Type B pancreatic cell (in vitro differentiated cells): ENCODE measurements around the gene PARVB. TPM values are rescaled to one million over a fixed set of nuclear protein-coding genes. Genes with fewer than 3 reads are reported as not detected.

ENCODE experiments used
- DNase-seq: peaks from one replicate; pipeline ENCODE4 v3.0.0; 2021; ENCODE audit warnings: mixed read lengths; ENCODE audit not compliant: unreplicated experiment; ENCODE audit errors: extremely low spot score
- H3K27ac Mint-ChIP-seq: 2 replicates; pipeline ENCODE4 v1.8.0; 2021; ENCODE audit warnings: mild to moderate bottlenecking, mixed read lengths
- H3K27me3 Mint-ChIP-seq: 2 replicates; pipeline ENCODE4 v1.8.0; 2021; ENCODE audit warnings: mixed read lengths
- H3K36me3 Mint-ChIP-seq: 2 replicates; pipeline ENCODE4 v1.8.0; 2021; ENCODE audit warnings: mixed read lengths
- H3K4me1 Mint-ChIP-seq: one replicate; pipeline ENCODE4 v1.8.0; 2021; ENCODE audit warnings: mixed read lengths; ENCODE audit not compliant: unreplicated experiment
- H3K4me3 Mint-ChIP-seq: 2 replicates; pipeline ENCODE4 v1.8.0; 2021; ENCODE audit warnings: mild to moderate bottlenecking, mixed read lengths
- H3K9me3 Mint-ChIP-seq: 2 replicates; pipeline ENCODE4 v1.8.0; 2021; ENCODE audit warnings: mixed read lengths
- CTCF ChIP-seq: fragments of 200-600 bp; sonication (generic); conservative IDR thresholded peaks from 2 replicates; pipeline ENCODE4 v1.5.0; 2021; ENCODE audit warnings: antibody characterized with exemption, mild to moderate bottlenecking
- total RNA-seq: library from RNA; stranded (reverse); gene quantifications from 2 replicates; pipeline ENCODE4 v1.2.1, GENCODE V29; 2021; ENCODE audit warnings: low replicate concordance

PARVB gene
- total RNA-seq, 1 donor from 2014 or later = 15.9 TPM

DNA sequence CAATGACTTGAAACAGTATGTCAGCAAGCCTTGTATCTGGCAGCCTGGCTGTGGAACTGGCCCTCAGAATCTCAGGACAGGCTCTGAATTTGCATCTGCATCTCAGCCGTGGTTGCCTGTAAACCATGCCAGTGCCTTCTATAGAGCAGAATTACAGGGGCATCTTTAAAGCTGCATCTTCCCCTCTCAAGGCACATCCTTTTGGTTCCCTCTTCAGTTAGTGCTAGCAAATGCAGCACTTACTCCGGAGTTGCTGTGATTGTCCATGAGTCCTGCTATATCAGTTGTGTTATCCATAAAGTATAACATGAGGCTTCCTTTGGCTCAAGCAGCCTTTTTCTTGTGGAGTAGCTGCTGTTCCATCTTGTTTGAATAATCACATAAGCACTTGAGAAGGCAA lies 102.7 kb downstream of the PARVB start:
- DNase-seq = no peak
- no peaks in the 10 kb centered on the region for H3K4me1 Mint-ChIP-seq

DNA sequence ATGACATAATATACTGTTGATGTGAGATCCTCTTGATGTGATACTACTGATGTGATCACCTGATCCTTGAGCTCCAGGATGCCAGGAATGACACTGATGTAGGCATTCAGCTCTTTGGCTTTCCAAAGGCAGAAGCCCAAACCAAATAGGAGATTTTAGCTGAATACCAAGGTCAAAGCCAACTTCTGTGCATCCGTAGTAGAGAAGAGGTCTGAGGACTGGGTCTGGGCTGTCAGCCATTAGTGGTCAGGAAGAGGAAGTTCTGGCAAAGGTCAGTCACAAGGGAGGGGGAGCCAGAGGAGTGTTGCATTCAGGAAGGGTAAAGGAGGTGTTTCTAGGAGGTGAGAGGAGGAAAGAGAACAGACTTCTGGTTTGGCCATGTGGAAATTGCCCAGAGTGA lies 103.3 kb downstream of the PARVB start:
- Mint-ChIP-seq H3K36me3 (peaks cover 7% of the 10 kb centered on the region), H3K4me3 (no peak overlapping the region), H3K27ac (no peak overlapping the region), H3K4me1 (peaks cover under 1% of the 10 kb centered on the region), H3K27me3 (peaks cover 4% of the 10 kb centered on the region), H3K9me3 (peaks cover 8% of the 10 kb centered on the region)
- no peak for DNase-seq
- TF ChIP-seq CTCF = no peak

More for the DNA sequence above, 102.7 kb downstream of the PARVB start:
- Mint-ChIP-seq H3K36me3 (peaks cover 7% of the 10 kb centered on the region), H3K9me3 (peaks cover 8% of the 10 kb centered on the region), H3K27me3 (peaks cover 4% of the 10 kb centered on the region), H3K27ac (no peak overlapping the region), H3K4me3 (no peak overlapping the region)
- TF ChIP-seq CTCF = no peak

DNA sequence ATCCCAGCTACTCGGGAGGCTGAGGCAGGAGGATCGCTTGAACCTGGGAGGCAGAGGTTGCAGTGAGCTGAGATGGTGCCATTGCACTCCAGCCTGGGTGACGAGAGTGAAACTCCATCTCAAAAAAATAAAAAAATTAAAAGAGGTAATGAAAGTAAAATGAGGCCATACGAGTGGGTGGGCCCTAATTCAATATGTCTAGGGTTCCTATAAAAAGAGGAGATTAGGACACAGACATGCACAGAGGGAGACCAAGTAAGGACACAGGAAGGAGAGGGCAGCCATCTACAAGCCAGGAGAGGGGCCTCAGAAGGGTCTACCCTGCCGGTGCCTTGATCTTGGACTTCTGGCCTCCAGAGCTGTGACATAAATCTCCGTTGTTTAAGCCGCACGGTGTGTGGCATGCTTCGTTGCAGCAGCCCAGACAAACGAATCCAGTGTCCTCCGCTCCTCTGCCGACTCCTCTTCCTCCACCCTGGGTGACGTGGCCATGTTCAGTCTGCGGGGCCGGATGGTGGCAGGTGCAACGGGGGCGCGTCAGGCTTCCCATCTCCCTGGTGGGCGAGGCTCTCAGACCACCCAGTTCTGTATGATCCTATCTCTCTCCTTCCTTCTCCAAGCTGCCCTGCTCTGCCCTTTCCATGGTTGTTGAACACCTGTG lies 105.0 kb downstream of the PARVB start:
- H3K4me1 Mint-ChIP-seq = peaks cover 9% of the 10 kb centered on the region
- peaks cover 7% of the 10 kb centered on the region for H3K36me3 Mint-ChIP-seq
- H3K27me3 Mint-ChIP-seq = peaks cover 4% of the 10 kb centered on the region
- DNase-seq = no peak
- no peak overlapping the region for H3K27ac Mint-ChIP-seq
- no peak overlapping the region for H3K4me3 Mint-ChIP-seq
- peaks cover 8% of the 10 kb centered on the region for H3K9me3 Mint-ChIP-seq
- TF ChIP-seq CTCF = no peak

DNA sequence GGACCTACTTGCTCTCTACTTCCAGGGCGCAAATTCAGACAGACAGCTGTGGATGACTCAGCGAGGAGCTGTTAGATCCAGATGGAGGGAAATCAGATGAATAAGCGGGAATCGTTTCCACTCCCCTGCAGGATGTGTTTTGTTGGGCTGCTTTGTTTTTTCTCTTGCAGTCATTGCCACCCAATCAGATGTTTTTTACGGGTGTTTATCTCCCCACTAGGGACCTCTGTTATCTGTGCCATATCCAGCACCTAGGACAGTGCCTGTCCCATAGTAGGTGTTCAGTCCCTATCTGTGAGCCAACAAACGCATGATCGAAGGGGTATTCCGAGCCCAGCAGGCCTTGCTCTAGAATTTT lies 105.5 kb downstream of the PARVB start:
- Mint-ChIP-seq H3K27ac (no peak overlapping the region), H3K4me3 (no peak overlapping the region), H3K27me3 (peaks cover 4% of the 10 kb centered on the region), H3K9me3 (peaks cover 8% of the 10 kb centered on the region), H3K36me3 (peaks cover 7% of the 10 kb centered on the region), H3K4me1 (peaks cover 9% of the 10 kb centered on the region)
- no peak for DNase-seq
- TF ChIP-seq CTCF = no peak

GRCh38 chr22:44130076-44130711 lies 106.1 kb downstream of the PARVB start:
- Mint-ChIP-seq H3K27ac (no peak overlapping the region), H3K4me3 (no peak overlapping the region), H3K9me3 (peaks cover 8% of the 10 kb centered on the region), H3K27me3 (peaks cover 4% of the 10 kb centered on the region), H3K36me3 (peaks cover 7% of the 10 kb centered on the region), H3K4me1 (peaks cover 9% of the 10 kb centered on the region)
- DNase-seq = no peak
- no peak for TF ChIP-seq CTCF
